GM23248 (cell line): ENCODE data around the gene ABCF2. TPM values are rescaled to one million over a fixed set of nuclear protein-coding genes. Genes with fewer than 3 reads are reported as not detected.
A peak's percentile ranks its signal among the peaks of the same experiment; 100 is the strongest.

ENCODE experiments used
- DNase-seq: peaks from one replicate; pipeline ENCODE4 v3.0.0-alpha.2; 2015
- H2AFZ ChIP-seq: fragments of 200-600 bp; sonication (generic); 2 replicates; pipeline ENCODE4 v1.6.1; 2016; ENCODE audit warnings: antibody characterized with exemption
- H3F3A ChIP-seq: fragments of 200-600 bp; sonication (generic); 2 replicates; pipeline ENCODE4 v1.6.1; 2016; ENCODE audit warnings: mild to moderate bottlenecking, antibody characterized with exemption, mixed run types; ENCODE audit not compliant: insufficient read depth
- H3K27ac ChIP-seq: fragments of 200-600 bp; sonication (generic); 2 replicates; pipeline ENCODE4 v1.5.1; 2016; ENCODE audit warnings: mild to moderate bottlenecking
- H3K27me3 ChIP-seq: fragments of 200-600 bp; sonication (generic); replicated peaks from 2 replicates; pipeline ENCODE4 v1.6.1; 2016; ENCODE audit warnings: mild to moderate bottlenecking; ENCODE audit not compliant: insufficient read depth
- H3K36me3 ChIP-seq: fragments of 200-600 bp; sonication (generic); 2 replicates; pipeline ENCODE4 v1.6.1; 2016; ENCODE audit warnings: low read depth, mild to moderate bottlenecking
- H3K4me1 ChIP-seq: fragments of 200-600 bp; sonication (generic); 2 replicates; pipeline ENCODE4 v1.6.1; 2016; ENCODE audit warnings: mild to moderate bottlenecking; ENCODE audit not compliant: insufficient read depth
- H3K4me2 ChIP-seq: fragments of 200-600 bp; sonication (generic); one replicate; pipeline ENCODE4 v1.6.1; 2016; ENCODE audit warnings: mild to moderate bottlenecking; ENCODE audit not compliant: unreplicated experiment
- H3K4me3 ChIP-seq: fragments of 200-600 bp; sonication (generic); 2 replicates; pipeline ENCODE4 v1.5.1; 2016; ENCODE audit warnings: mild to moderate bottlenecking
- H3K79me2 ChIP-seq: fragments of 200-600 bp; sonication (generic); 2 replicates; pipeline ENCODE4 v1.6.1; 2016; ENCODE audit warnings: mild to moderate bottlenecking; ENCODE audit not compliant: insufficient read depth
- H3K9ac ChIP-seq: fragments of 200-600 bp; sonication (generic); 2 replicates; pipeline ENCODE4 v1.6.1; 2016; ENCODE audit warnings: mild to moderate bottlenecking
- H3K9me2 ChIP-seq: fragments of 200-600 bp; sonication (generic); 2 replicates; pipeline ENCODE4 v1.6.1; 2016; ENCODE audit warnings: mixed run types, mild to moderate bottlenecking, moderate library complexity; ENCODE audit not compliant: insufficient read depth
- H3K9me3 ChIP-seq: fragments of 200-600 bp; sonication (generic); one replicate; pipeline ENCODE4 v1.6.1; 2017; ENCODE audit warnings: low read depth
- H4K20me1 ChIP-seq: fragments of 200-600 bp; sonication (generic); 2 replicates; pipeline ENCODE4 v1.6.0; 2016; ENCODE audit not compliant: insufficient read depth
- EZH2 ChIP-seq: fragments of 200-600 bp; sonication (generic); IDR thresholded peaks from 2 replicates; pipeline ENCODE4 v1.6.1; 2018; ENCODE audit warnings: antibody characterized with exemption, mild to moderate bottlenecking; ENCODE audit not compliant: insufficient read depth, poor library complexity, severe bottlenecking
- EZH2phosphoT487 ChIP-seq: fragments of 200-600 bp; sonication (generic); IDR thresholded peaks from 2 replicates; pipeline ENCODE4 v1.6.1; 2018; ENCODE audit warnings: antibody characterized with exemption, moderate library complexity, mild to moderate bottlenecking, low read depth; ENCODE audit not compliant: insufficient read depth
- whole genome bisulfite sequencing, 2 experiments: methylation state at CpG; one replicate each; pipeline ENCODE4 v1.1.6; 2015 to 2017; ENCODE audit warnings: low lambda C conversion rate in 2 of 2, low coverage in 1 of 2; ENCODE audit errors: missing lambda C conversion rate in 2 of 2; 5-methylcytosine and 5-hydroxymethylcytosine counted together
- in situ Hi-C: fragments of 300-500 bp; cut with MboI; formaldehyde crosslinking; loops from 2 replicates; pipeline ENCODE4 v1.15.0; 2020
- polyA plus RNA-seq: library from polyadenylated mRNA; unstranded; fragments of >200 nt; fragmentation: Nextera tagmentation; extraction: Ambion mirVana; gene quantifications from 2 replicates; pipeline ENCODE4 v1.2.1, GENCODE V29; 2016
- total RNA-seq: library from RNA; depleted of rRNA; stranded (reverse); fragments of >200 nt; shearing (Covaris generic); gene quantifications from 2 replicates; pipeline ENCODE4 v1.2.3, GENCODE V29; 2014

ABCF2 gene
- total and polyA plus RNA-seq, 2 experiments from 2014 or later = 40.7 to 74.9 TPM

GRCh38 chr7:151241755-151242096, 14.7 kb upstream of the ABCF2 start:
- TF ChIP-seq EZH2phosphoT487 = no peak
- TF ChIP-seq EZH2 = no peak
- Histone ChIP-seq H3K4me3 (no peak overlapping the region), H3K4me2 (no peak overlapping the region), H3K36me3 (peaks cover 19% of the 10 kb centered on the region; the same call in 1 of the 2 replicates), H3K4me1 (0 out of 2 replicates have a peak, but pooled peaks cover 4% of the 10 kb centered on the region), H3F3A (peaks cover 15% of the 10 kb centered on the region; the same call in 1 of the 2 replicates), H3K27ac (no peak overlapping the region), H3K27me3 (no peaks in the 10 kb centered on the region), H3K79me2 (peaks cover 37% of the 10 kb centered on the region), H3K9me3 (no peaks in the 10 kb centered on the region), H4K20me1 (no peaks in the 10 kb centered on the region; the same call in 1 of the 2 replicates), H3K9me2 (no peaks in the 10 kb centered on the region), H3K9ac (no peak overlapping the region), H2AFZ (no peak overlapping the region)
- no peak for DNase-seq
- 95 to 97% methylated on average over 9 of the region's 9 CpGs for WGBS, 2 experiments
- in situ Hi-C loops = no loop called here

GRCh38 chr7:151240942-151241754, 14.1 kb upstream of the ABCF2 start:
- no peak overlapping the region for H3K4me2 ChIP-seq
- peaks cover 43% of the 10 kb centered on the region for H3K79me2 ChIP-seq
- peak overlapping the region; percentile 15; the same call in 1 of the 2 replicates for H3K27ac ChIP-seq
- no peaks in the 10 kb centered on the region for H3K9me3 ChIP-seq
- DNase-seq = no peak
- H3K36me3 ChIP-seq = peaks cover 25% of the 10 kb centered on the region; the same call in 1 of the 2 replicates
- no peaks in the 10 kb centered on the region for H3K27me3 ChIP-seq
- no peak overlapping the region for H2AFZ ChIP-seq
- WGBS, 2 experiments = 85 to 90% methylated on average over 7 of the region's 7 CpGs
- no peaks in the 10 kb centered on the region; the same call in 1 of the 2 replicates for H4K20me1 ChIP-seq
- no peak overlapping the region for H3K4me3 ChIP-seq
- peaks cover 15% of the 10 kb centered on the region; the same call in 1 of the 2 replicates for H3F3A ChIP-seq
- 0 out of 2 replicates have a peak, but pooled peaks cover 4% of the 10 kb centered on the region for H3K4me1 ChIP-seq
- TF ChIP-seq EZH2phosphoT487 = no peak
- no peak overlapping the region; the same call in 1 of the 2 replicates for H3K9ac ChIP-seq
- H3K9me2 ChIP-seq = no peaks in the 10 kb centered on the region
- in situ Hi-C loops = no loop called here

- peaks cover 30% of the 10 kb centered on the region; the same call in 1 of the 2 replicates for H3K36me3 ChIP-seq
- H3K4me2 ChIP-seq = no peak overlapping the region
- no peak for TF ChIP-seq EZH2
- no peak for TF ChIP-seq EZH2phosphoT487
- H3K4me3 ChIP-seq = no peak overlapping the region
- H3K27me3 ChIP-seq = no peaks in the 10 kb centered on the region
- no peak for DNase-seq
- peak overlapping the region; percentile 15; the same call in 1 of the 2 replicates for H3K27ac ChIP-seq
- peaks cover 49% of the 10 kb centered on the region for H3K79me2 ChIP-seq
- in situ Hi-C loops = no loop called here
- H2AFZ ChIP-seq = no peak overlapping the region
- H3K9me2 ChIP-seq = no peaks in the 10 kb centered on the region
- H3K4me1 ChIP-seq = 0 out of 2 replicates have a peak, but pooled peaks cover 4% of the 10 kb centered on the region
- no peaks in the 10 kb centered on the region for H3K9me3 ChIP-seq
- H3K9ac ChIP-seq = no peak overlapping the region; the same call in 1 of the 2 replicates
- WGBS, 2 experiments = 78 to 81% methylated on average over 4 of the region's 4 CpGs
- peaks cover 3% of the 10 kb centered on the region; the same call in 1 of the 2 replicates for H4K20me1 ChIP-seq
- H3F3A ChIP-seq = peaks cover 15% of the 10 kb centered on the region; the same call in 1 of the 2 replicates
Measured at GRCh38 chr7:151240536-151240935, 13.5 kb upstream of the ABCF2 start.

GRCh38 chr7:151239837-151240459, 12.9 kb upstream of the ABCF2 start:
- H3K4me2 ChIP-seq = no peak overlapping the region
- TF ChIP-seq EZH2 (no peak), EZH2phosphoT487 (no peak)
- H3K36me3 ChIP-seq = peaks cover 32% of the 10 kb centered on the region; the same call in 1 of the 2 replicates
- 20 to 34% methylated on average over 10 to 11 of the region's 11 CpGs for WGBS, 2 experiments
- no peak for DNase-seq
- H2AFZ ChIP-seq = no peak overlapping the region
- H3K79me2 ChIP-seq = peaks cover 55% of the 10 kb centered on the region
- H4K20me1 ChIP-seq = peaks cover 9% of the 10 kb centered on the region; the same call in 1 of the 2 replicates
- H3K9me2 ChIP-seq = no peaks in the 10 kb centered on the region
- H3F3A ChIP-seq = peaks cover 15% of the 10 kb centered on the region; the same call in 1 of the 2 replicates
- in situ Hi-C loops = no loop called here
- H3K4me1 ChIP-seq = 0 out of 2 replicates have a peak, but pooled peaks cover 4% of the 10 kb centered on the region
- H3K27ac ChIP-seq = no peak overlapping the region
- H3K4me3 ChIP-seq = no peak overlapping the region
- no peaks in the 10 kb centered on the region for H3K27me3 ChIP-seq
- H3K9me3 ChIP-seq = no peaks in the 10 kb centered on the region
- H3K9ac ChIP-seq = no peak overlapping the region
